HepG2 (cell line): Measurements from ENCODE around the gene CSNK1D. TPM values are rescaled to one million over a fixed set of nuclear protein-coding genes. Genes with fewer than 3 reads are reported as not detected.

Experiments
- HOMEZ ChIP-seq: IDR thresholded peaks from 2 replicates; pipeline ENCODE4 v1.6.1; 2016; ENCODE audit warnings: low read depth
- HOXA9 ChIP-seq: sonication (generic); formaldehyde crosslinking; IDR thresholded peaks from 2 replicates; pipeline ENCODE4 v1.8.1; 2022; ENCODE audit warnings: missing genetic modification reagents, mild to moderate bottlenecking, moderate library complexity, borderline replicate concordance
- ISX ChIP-seq: sonication (generic); formaldehyde crosslinking; conservative IDR thresholded peaks from 2 replicates; pipeline ENCODE4 v1.5.0; 2020; ENCODE audit warnings: missing genetic modification reagents
- MYC ChIP-seq: sonication (generic); formaldehyde crosslinking; IDR thresholded peaks from 2 replicates; pipeline ENCODE4 v1.9.0; 2021; ENCODE audit warnings: missing genetic modification reagents, borderline replicate concordance
- NR3C1 ChIP-seq: sonication (generic); formaldehyde crosslinking; IDR thresholded peaks from 2 replicates; pipeline ENCODE4 v1.4.0; 2020; ENCODE audit warnings: missing genetic modification reagents
- SIN3A ChIP-seq: IDR thresholded peaks from 2 replicates; pipeline ENCODE4 v1.6.1; 2011; ENCODE audit warnings: low read depth, mild to moderate bottlenecking, control low read depth, low read length, borderline replicate concordance
- ZBTB8A ChIP-seq: sonication (generic); formaldehyde crosslinking; IDR thresholded peaks from 2 replicates; pipeline ENCODE4 v1.4.0; 2020; ENCODE audit warnings: mild to moderate bottlenecking, low read depth, missing genetic modification reagents, borderline replicate concordance
- ZNF335 ChIP-seq: sonication (generic); formaldehyde crosslinking; IDR thresholded peaks from 2 replicates; pipeline ENCODE4 v1.4.0; 2020; ENCODE audit warnings: missing genetic modification reagents
- ZNF446 ChIP-seq: sonication (generic); formaldehyde crosslinking; IDR thresholded peaks from 2 replicates; pipeline ENCODE4 v1.5.0; 2020; ENCODE audit warnings: mild to moderate bottlenecking, missing genetic modification reagents
- ZNF556 ChIP-seq: sonication (generic); formaldehyde crosslinking; IDR thresholded peaks from 2 replicates; pipeline ENCODE4 v1.4.0; 2020; ENCODE audit warnings: mild to moderate bottlenecking, missing genetic modification reagents, borderline replicate concordance
- ZNF761 ChIP-seq: sonication (generic); formaldehyde crosslinking; conservative IDR thresholded peaks from 2 replicates; pipeline ENCODE4 v1.4.0; 2020; ENCODE audit warnings: mild to moderate bottlenecking, missing genetic modification reagents
- polyA plus RNA-seq, 8 experiments: library from polyadenylated mRNA; depleted of rRNA in 3 of 8; stranded (reverse) in 7 of 8; unstranded in 1 of 8; fragments of >200 nt; fragmentation: Illumina TruSeq in 4 of 8; extraction: Trizol in 4 of 8; gene quantifications; 2 replicates each; pipeline versions ENCODE4 v1.2.1 to v1.2.3, GENCODE V29; 2011 to 2016; ENCODE audit warnings: low read depth in 4 of 8, missing spikeins in 1 of 8, mixed read lengths in 1 of 8; ENCODE audit not compliant: insufficient read depth in 1 of 8
- total RNA-seq, 5 experiments: library from RNA; depleted of rRNA; stranded (reverse); fragments of >200 nt; fragmentation: Illumina TruSeq; extraction: Trizol; gene quantifications; 2 replicates each; pipeline ENCODE4 v1.2.3, GENCODE V29; 2016; ENCODE audit warnings: low read depth in 1 of 5
- TF ChIP-seq, protein P1 (sequence below): sonication (generic); formaldehyde crosslinking; IDR thresholded peaks from 2 replicates; pipeline ENCODE4 v1.5.0; 2020; ENCODE audit warnings: missing genetic modification reagents
- TF ChIP-seq, protein P2 (sequence below): sonication (generic); formaldehyde crosslinking; conservative IDR thresholded peaks from 2 replicates; pipeline ENCODE4 v1.4.0; 2020; ENCODE audit warnings: mild to moderate bottlenecking, missing genetic modification reagents, moderate library complexity
- TF ChIP-seq, protein P3 (sequence below): sonication (generic); IDR thresholded peaks from 2 replicates; pipeline ENCODE4 v1.6.1; 2016; ENCODE audit warnings: low read depth, borderline replicate concordance
- TF ChIP-seq, protein P4 (sequence below): sonication (generic); formaldehyde crosslinking; IDR thresholded peaks from 2 replicates; pipeline ENCODE4 v1.4.0; 2020; ENCODE audit warnings: low read depth, mild to moderate bottlenecking, missing genetic modification reagents

The CSNK1D gene
- total and polyA plus RNA-seq, 2 of the 13 experiments (the other 11 are each of a cell fraction or from before 2014, with no cell fraction given), result 31.5 to 128 TPM

DNA sequence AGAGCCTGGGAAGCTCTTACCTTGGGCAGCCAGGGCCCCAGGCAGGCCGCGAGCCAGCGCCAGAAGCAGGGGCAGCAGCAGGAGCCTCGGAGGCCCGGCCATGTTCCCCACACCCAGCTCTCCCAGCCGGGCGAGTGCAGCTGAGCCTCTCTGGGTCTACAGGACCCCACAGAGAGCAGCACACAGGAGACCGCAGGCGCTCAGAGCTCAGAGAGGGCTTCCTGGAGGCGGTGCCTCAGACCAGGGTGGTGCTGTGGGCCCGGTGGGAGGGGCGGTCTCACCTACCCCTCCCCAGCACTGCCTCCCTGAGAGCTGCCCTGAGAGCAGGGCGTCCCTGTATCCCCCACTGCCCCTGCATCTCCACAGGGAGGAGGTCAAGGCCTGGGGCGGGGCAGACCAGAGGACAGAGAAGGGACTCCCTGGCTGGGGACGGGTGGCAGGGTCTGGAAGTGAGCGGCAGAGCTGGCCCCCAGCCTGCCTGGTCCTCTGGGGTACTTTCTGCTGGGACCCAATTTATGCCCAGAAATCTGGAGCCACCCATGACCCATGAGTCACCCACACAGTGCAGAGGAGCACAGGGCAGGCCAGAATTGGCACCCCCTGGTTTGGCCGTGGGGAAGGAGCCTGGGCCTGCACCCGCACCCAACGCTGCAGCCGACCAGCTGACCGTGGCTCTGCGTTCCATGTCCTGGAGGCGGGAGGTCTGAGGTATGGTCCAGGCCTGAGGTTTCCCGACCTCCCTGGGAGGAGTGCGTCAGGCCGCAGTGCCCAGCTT is 44.1 kb upstream of the CSNK1D start, which contains the start of gene CD7 (continued):
- TF ChIP-seq, protein P1, sequence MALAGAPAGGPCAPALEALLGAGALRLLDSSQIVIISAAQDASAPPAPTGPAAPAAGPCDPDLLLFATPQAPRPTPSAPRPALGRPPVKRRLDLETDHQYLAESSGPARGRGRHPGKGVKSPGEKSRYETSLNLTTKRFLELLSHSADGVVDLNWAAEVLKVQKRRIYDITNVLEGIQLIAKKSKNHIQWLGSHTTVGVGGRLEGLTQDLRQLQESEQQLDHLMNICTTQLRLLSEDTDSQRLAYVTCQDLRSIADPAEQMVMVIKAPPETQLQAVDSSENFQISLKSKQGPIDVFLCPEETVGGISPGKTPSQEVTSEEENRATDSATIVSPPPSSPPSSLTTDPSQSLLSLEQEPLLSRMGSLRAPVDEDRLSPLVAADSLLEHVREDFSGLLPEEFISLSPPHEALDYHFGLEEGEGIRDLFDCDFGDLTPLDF (CRISPR knock-in tag), result no peak
- no peak for TF ChIP-seq ZNF446 (CRISPR knock-in tag)
- TF ChIP-seq, protein P2, sequence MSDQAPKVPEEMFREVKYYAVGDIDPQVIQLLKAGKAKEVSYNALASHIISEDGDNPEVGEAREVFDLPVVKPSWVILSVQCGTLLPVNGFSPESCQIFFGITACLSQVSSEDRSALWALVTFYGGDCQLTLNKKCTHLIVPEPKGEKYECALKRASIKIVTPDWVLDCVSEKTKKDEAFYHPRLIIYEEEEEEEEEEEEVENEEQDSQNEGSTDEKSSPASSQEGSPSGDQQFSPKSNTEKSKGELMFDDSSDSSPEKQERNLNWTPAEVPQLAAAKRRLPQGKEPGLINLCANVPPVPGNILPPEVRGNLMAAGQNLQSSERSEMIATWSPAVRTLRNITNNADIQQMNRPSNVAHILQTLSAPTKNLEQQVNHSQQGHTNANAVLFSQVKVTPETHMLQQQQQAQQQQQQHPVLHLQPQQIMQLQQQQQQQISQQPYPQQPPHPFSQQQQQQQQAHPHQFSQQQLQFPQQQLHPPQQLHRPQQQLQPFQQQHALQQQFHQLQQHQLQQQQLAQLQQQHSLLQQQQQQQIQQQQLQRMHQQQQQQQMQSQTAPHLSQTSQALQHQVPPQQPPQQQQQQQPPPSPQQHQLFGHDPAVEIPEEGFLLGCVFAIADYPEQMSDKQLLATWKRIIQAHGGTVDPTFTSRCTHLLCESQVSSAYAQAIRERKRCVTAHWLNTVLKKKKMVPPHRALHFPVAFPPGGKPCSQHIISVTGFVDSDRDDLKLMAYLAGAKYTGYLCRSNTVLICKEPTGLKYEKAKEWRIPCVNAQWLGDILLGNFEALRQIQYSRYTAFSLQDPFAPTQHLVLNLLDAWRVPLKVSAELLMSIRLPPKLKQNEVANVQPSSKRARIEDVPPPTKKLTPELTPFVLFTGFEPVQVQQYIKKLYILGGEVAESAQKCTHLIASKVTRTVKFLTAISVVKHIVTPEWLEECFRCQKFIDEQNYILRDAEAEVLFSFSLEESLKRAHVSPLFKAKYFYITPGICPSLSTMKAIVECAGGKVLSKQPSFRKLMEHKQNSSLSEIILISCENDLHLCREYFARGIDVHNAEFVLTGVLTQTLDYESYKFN, result peak; percentile 67; the same call in 1 of the 2 replicates
- TF ChIP-seq ZNF335 (CRISPR knock-in tag), result no peak
- no peak for TF ChIP-seq HOXA9 (CRISPR knock-in tag)
- TF ChIP-seq SIN3A, result no peak
- TF ChIP-seq ZNF761 (CRISPR knock-in tag), result 0 out of 2 replicates have a peak, but pooled peaks have one; percentile 31
- TF ChIP-seq MYC (CRISPR knock-in tag), result no peak
- no peak; the same call in 1 of the 2 replicates for TF ChIP-seq ZBTB8A
- TF ChIP-seq, protein P3, sequence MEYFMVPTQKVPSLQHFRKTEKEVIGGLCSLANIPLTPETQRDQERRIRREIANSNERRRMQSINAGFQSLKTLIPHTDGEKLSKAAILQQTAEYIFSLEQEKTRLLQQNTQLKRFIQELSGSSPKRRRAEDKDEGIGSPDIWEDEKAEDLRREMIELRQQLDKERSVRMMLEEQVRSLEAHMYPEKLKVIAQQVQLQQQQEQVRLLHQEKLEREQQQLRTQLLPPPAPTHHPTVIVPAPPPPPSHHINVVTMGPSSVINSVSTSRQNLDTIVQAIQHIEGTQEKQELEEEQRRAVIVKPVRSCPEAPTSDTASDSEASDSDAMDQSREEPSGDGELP, result peak; percentile 86; the same call in 1 of the 2 replicates
- TF ChIP-seq, protein P4, sequence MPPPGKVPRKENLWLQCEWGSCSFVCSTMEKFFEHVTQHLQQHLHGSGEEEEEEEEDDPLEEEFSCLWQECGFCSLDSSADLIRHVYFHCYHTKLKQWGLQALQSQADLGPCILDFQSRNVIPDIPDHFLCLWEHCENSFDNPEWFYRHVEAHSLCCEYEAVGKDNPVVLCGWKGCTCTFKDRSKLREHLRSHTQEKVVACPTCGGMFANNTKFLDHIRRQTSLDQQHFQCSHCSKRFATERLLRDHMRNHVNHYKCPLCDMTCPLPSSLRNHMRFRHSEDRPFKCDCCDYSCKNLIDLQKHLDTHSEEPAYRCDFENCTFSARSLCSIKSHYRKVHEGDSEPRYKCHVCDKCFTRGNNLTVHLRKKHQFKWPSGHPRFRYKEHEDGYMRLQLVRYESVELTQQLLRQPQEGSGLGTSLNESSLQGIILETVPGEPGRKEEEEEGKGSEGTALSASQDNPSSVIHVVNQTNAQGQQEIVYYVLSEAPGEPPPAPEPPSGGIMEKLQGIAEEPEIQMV (CRISPR knock-in tag), result peak; percentile 92
- no peak; the same call in 1 of the 2 replicates for TF ChIP-seq HOMEZ (CRISPR knock-in tag)
- TF ChIP-seq ISX (CRISPR knock-in tag), result no peak
- TF ChIP-seq NR3C1 (CRISPR knock-in tag), result no peak
- TF ChIP-seq ZNF556 (CRISPR knock-in tag), result 0 out of 2 replicates have a peak, but pooled peaks have one; percentile 52
